Eye (tissue), 1 donor: Measurements from ENCODE around the gene TMEM132C.

Experiments used
- DNase-seq: peaks from one replicate; pipeline ENCODE4 v3.0.0-alpha.2; 2015

The TMEM132C gene

DNA sequence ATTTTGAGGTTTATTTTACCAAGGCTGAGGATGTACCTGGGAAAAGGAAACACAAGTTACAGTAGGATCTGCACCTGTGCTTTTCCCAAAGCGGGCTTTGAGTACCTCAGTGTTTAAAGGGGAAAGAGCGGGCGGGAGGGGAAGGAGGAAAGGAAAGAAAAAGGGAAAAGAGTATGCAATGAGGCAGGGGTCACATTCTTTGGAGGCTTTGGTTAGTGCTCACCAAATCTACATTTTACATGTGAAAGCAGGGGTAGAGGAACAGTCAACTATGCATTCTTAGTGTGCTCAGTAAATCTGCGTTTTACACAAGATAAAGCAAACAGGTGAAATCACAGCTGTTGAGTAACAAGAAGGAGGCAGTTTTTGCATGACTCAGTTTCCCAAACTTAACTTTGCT, 242.2 kb downstream of the TMEM132C start:
- DNase-seq, result no peak

DNA sequence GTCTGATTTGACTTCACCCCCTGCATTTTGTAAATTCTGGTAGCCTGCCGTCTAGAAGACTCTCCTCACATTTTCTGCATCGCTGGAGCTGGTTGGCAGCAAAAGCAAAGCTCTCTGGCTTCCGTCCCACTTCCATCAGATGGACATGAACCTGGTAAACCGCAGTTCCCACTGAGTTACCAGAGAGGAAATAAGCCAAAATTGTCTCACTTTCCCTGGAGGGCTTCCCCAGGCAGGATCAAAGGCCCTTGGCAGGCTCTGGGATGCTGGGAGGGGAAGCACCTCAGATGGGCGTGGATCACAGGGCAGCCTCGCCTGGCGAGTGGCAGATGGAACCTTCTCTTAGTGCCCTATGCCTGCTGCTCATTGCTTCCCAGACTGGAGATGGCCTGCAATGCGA, 243.5 kb downstream of the TMEM132C start:
- DNase-seq, result no peak

DNA sequence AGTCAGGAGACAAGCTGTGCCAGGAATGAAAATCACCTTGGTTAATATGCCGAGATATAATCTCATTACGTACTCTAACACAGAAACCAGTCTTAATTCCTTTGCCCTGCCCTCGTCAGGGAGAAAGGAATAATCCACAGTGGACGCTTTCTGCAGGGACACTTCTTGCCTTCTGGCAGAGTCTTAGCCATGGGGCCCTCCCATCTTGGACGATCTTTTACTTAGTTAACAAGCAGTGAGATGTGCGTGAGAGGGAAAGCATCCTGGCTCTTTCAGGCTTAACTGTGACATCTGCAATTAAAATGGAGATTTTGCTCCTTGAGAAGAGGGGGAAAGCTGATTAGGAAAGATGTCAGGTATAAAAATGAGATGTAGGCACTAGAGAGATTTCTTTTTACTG, 246.4 kb downstream of the TMEM132C start:
- no peak for DNase-seq

DNA sequence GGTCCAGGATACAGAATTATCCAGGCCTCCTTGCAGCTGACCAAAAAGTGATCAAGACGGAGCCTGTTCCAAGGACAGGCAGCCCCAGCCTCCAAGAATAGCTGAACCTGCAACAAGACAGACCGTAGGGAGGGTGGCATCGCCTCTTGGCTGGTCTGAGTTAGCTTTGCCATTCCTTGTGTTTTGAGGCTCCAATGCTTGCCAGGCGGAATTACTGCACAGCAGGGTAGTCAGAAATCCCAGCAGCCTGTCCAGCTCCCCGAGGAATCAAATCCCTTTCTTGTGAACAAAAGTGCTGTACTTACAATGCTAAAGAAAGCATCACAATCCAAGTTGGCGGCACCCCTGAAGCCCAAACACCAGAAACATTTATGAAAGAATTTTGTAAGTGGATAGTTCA, 246.9 kb downstream of the TMEM132C start:
- DNase-seq, result no peak

DNA sequence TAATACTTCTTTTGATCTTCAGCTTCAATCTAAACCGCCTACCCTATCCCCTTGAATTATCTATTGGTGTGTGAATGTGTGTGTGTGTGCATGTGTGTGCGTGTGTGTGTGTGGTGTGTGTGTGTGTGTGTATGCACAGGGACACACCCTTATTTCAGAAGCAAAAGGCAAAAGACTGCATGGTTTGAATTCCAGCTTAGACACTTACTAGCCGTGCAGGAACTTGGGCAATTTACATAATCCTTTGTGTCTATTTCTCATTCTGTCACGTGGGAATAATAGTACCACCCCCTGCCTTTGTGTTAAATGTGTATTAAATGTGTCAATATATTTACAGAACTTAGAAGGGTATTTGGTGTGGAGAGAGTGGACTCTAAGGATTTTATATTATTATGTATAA, 251.7 kb downstream of the TMEM132C start:
- DNase-seq, result no peak

DNA sequence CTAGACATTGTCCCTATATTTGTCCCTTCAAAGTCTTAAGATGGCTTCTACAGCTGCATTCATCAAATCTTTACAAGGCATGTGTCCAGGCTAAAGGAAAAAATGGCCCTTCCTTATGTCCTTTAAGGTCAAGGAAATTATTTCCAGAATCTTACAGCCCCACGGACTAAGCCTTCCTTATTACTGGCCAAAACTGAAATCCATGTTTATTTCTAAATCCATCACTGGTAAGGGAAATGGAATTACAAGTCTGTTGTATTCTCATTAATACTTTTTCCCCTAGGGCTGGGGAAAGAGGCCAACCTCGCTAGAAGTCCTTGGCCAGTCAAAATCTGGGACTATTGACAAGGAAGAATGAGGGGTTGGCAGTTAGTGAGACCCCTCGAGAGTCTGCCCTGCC, 252.5 kb downstream of the TMEM132C start:
- DNase-seq, result no peak

DNA sequence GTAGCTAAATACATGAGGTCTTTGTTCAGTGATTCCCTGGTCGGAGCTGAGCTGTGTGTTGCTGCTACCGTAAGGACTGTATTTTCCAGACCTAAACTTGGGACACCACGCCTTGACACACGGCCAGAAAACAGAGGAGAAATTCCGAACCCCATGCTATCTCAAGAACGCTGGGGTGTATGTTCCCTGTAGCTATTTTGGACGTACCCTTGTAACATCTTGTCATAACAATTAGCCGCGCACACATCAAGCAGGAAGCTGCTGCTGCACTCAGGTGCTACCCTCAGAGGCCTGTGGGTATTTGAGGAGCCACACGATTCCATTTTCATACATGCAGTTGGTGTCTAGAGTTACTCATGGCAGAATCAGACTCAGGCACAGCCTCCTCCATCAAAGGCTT, 255.0 kb downstream of the TMEM132C start:
- DNase-seq, result no peak

DNA sequence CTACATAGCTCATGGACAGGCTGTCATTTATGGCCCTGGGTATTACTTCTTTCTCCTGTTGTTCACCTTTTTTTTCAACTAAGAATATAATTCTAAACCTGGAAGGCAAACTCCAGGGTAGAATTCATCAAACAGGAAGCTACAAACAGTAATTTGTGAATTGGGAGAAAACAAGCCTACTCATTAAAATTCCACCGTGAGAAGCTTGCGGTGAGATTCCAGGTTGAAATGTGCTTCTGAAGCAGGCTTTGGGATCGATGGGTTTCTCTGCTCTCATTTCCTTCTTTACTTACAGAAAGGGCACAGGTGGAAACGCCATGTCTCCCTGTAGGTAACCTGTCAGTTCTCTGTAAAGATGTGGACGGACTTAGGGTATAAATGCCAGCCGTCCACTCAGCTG, 257.5 kb downstream of the TMEM132C start:
- DNase-seq, result no peak

DNA sequence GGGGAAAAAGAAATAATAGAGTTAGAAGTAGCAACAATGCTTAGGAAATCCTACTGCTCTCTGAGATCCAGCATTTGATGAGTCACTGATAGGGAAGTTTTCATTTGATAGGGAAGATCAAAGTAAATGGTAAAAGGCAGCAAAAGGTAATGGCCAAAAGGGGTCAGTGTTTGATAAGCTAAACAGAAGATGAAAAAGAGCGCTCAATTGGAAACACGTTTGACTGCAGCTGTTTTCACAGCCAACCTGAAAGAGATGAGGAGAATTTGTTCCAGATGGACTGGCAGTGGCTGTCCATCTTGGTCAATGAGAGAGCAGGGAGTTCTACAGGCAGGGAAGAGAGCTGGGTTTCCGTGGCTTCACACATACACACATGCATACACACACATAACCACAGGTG, 264.2 kb downstream of the TMEM132C start:
- DNase-seq, result peak; percentile 85

DNA sequence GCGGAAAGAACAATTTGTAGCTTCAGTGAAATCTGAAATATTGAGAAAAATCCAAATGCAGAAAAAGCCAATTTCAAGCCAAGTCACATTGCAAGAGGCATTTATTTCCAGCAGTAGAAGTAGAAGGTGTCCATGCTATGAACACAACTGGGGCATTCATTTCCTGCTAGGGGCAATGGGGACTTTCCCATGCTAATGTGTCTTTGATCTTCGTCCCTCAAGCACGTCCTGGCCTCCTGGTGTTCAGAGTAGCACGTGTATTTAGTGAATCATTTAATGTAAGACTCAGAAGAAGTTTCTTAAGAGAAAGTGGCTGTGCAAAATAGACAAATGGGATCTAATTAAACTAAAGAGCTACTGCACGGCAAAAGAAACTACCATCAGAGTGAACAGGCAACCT, 267.9 kb downstream of the TMEM132C start:
- no peak for DNase-seq

DNA sequence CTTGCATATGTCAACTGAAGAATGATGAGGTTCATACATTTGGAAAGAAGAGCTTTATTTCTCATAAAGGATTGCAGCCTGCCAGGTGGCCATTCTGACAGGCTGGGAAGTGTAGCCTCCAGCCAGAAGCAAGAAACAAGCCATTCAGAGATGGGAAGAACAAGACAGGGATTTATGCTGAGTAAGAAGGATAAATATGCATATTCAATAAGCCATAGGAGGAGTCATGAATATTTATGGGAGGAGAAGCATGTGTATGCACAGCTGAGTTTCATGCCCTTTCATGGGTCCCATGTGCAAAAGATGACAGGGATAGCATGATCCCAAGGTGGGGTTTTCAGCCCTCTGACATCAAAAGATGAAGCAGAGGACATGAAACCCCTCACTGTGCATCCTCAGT, 269.8 kb downstream of the TMEM132C start:
- no peak for DNase-seq

DNA sequence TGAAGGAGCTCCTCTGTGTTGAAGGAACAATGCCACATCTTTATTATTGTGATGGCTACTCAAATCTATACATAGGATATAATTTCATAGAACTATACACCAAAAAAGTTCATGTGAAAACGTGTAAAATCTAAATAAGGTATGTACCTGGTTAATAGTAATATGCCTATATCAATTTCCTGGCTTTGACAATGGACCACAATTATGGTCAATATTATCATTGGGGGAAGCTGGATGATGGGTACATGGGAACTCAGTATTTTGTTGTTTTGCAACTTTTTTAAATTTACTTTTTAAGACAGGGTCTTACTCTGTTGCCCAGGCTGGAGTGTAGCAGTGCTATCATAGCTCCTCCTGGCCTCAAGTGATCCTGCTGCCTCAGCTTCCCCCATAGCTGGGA, 270.7 kb downstream of the TMEM132C start:
- DNase-seq, result no peak

DNA sequence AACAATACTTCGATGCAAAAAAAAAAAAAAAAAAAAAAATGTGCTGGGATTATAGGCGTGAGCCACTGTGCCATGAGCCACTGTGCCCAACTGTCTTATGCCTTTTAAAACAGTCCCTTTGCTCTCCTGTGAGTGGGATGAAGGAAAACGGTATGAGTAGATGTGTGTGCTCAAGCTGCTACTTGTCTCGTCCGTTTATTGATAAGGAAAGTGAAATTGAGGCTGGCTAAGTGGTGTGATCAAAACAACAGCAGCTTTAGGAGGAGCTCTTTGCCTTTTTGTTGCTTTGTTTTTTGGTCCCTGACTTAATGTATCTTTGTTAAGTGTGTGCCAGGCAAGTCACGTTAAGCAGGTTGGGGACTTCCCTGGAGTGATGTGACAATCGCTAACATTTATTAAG, 275.9 kb downstream of the TMEM132C start:
- DNase-seq, result no peak

DNA sequence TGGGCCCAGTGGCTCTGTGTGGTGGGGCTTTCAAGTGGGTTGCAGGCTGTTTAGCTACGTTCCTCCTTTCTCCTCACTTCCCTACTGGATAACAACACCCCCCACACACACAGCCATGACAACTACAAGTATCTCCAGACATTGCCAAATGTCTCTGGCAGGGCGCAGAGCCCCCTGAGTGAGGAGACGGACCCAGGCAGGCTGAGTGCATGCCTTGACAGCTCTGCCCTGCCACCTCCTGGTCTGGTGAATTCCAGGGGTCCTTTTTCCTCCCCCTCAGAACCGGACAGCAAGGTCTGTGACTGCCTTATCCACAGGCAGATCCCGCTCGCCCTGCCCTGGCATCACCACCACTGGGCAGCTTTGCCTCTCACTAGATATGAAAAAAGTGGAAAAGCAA, 276.5 kb downstream of the TMEM132C start:
- DNase-seq, result no peak

DNA sequence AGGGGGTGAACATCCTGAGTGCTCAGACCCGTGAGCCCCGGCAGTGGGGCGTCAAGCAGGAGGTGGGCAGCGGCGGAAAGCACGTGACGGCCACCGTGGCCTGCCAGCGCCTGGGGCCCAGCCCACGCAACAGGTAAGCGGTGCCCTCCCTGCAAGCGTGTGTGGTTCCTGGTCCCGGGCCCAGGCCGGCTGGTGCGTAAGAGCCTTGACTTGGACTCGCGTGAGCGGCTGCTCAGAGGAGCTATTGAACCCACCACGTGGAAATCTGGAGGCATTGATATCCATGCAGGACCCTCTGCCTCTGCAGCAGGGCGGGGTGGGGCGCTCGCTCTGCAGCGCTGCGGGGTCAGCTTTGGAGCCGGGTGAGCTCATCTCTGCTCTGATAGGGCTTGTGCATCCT, 277.0 kb downstream of the TMEM132C start:
- no peak for DNase-seq

DNA sequence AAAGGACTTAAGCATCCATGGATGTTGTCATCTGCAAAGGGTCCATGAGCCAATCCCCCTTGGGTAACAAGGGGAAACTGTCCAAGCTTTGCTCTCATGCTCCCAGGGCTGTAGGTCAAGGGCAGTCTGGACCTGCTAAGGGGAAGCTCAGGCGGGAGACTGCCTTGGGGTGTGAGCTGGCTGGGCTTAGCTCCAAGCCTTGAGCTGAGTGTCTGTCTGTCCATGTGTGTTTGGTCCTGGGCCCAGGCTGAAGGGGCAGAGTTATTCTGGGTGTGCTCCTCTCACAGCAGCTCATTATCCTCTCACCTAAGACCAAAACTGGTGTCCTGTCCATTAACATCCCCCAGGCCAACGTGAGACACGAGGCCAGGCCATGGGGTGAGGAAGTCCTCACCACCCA, 282.0 kb downstream of the TMEM132C start:
- DNase-seq, result no peak

DNA sequence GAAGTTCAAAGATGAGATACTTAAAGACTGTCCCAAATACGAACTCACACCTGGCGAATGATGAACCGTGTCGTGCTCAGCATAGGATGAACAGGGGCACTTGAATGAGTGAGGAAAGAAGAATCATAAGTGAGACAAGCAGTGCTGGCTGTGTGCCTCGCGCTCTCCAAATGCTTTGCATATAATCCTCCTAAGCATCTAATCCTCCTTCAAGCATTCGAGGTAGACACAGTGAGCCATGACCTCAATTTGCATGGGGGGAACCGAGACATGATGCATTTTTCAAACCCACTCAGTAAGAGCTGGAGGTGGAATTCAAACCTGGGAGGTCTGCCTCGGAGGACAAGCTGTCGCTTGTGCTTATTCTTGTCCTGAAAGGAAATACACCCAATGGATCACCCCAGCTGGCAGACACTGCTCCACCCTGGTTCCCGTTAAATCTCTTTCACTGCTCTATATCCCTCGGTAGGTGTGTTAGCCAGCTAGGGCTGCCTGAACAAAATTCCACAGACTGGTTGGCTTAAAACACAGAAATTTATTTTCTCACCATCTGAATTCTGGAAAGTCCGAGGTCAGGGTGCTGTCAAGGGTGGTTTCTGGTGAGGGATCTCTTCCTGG, 282.7 kb downstream of the TMEM132C start:
- DNase-seq, result peak; percentile 45

DNA sequence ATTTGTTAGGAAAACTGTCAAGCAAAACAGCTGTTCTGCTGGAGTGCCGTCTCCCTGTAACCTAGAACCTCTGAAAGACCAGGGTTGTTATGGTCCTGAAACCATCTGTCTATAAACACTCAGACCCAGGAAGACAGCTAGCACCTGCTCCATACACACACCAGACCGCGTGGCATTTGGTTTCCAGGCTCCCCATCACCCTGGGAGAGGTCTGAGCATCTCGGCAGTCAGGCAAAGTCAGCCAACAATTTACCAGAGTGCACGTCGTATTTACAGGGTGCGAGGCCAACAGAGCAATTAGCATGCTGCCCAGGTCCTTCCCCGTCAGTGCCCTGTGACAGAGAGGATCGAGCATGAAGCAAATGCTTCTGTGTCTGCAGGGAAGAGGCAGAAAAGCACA, 284.3 kb downstream of the TMEM132C start:
- DNase-seq, result peak; percentile 70

DNA sequence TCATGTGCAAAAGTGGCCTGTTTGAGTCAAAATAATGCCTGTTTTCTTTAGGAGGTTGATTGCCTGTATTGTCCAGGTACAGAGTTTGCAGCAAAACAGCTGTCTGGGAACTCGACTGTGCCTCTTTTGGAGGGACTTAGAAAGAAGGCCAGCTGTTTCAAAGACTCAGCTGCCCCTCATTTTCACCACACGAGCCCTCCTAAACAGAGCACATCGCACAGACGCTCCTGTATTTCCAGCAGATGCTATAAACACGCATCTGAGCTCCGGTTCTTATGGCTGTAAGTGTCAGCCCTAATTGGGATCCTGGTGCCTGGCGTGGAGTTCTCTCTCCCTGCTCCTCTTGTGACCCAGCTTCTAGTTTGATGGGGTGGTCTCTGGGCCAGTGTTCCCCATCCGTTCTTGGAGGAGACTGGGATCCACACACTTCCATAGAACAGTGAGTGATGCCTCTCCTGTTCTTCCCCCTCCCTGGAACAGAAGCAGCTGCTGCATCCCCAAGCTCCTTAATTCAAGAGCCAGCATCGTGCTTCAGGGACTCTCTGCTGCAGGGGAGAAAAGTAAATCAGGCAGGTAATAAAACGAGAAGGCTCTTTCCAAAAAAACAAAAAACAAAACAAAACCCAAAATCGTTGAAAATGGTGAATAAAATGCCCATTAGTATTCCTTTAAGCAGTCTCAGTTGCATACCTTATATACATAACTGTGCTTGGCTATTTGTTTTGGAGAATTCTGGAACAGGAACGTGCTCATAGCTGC, 287.8 kb downstream of the TMEM132C start:
- peak; percentile 24 for DNase-seq

DNA sequence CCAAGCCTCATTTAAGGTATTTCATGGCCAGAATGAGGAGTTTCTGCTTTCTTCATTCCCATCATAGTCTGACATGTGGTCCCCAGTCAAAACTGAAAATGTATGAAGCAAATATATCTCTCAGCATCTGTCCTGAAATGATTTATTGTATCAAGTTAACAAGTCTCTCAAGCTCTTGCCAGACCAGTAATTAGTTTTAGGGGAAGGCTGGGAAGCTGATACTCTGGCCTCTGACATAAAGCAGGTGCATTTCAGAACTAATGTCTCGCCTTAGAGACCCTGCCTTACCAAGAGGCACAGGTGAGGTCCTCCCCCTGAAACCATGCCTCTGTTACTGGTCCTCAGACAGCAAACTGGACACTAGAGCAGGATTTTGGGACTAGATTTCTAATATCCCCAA, 290.3 kb downstream of the TMEM132C start:
- DNase-seq, result no peak

DNA sequence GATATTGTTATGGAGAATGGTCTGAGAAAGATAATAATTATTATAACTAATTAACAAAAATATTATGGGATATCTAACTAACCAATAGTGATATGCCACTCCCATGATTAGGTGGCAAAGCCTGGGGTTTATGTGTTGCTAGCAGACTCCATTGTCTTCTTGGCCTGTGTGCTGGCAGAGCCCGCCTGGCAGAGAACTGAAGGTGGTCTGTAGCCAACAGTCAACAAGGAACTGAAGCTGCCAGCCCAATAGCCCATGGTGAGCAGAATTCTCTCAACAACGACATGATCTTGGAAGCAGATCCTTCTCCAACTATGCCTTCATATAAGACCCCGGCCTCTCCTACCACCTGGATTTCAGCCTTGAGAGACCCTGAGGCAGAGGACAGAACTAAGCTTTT, 298.0 kb downstream of the TMEM132C start:
- no peak for DNase-seq

DNA sequence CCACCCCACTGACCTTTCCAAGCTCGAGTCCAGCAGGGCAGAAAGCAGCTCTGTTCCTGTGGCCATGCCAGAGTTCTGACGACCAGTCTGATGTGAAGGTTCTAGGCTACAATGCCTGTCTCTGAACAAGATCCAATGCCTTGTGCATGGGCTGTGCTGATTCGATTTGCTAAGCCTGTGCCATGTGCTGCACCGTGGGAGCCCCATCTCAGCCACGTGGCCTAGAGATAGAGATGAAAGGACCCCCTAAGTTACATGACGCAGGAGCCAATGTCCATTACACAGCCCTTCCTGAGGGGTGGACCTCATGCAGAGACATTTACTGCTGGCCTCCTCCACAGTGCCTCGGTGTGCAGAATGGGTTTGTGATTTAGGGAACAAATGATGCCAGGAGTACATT, 300.8 kb downstream of the TMEM132C start:
- DNase-seq, result no peak

DNA sequence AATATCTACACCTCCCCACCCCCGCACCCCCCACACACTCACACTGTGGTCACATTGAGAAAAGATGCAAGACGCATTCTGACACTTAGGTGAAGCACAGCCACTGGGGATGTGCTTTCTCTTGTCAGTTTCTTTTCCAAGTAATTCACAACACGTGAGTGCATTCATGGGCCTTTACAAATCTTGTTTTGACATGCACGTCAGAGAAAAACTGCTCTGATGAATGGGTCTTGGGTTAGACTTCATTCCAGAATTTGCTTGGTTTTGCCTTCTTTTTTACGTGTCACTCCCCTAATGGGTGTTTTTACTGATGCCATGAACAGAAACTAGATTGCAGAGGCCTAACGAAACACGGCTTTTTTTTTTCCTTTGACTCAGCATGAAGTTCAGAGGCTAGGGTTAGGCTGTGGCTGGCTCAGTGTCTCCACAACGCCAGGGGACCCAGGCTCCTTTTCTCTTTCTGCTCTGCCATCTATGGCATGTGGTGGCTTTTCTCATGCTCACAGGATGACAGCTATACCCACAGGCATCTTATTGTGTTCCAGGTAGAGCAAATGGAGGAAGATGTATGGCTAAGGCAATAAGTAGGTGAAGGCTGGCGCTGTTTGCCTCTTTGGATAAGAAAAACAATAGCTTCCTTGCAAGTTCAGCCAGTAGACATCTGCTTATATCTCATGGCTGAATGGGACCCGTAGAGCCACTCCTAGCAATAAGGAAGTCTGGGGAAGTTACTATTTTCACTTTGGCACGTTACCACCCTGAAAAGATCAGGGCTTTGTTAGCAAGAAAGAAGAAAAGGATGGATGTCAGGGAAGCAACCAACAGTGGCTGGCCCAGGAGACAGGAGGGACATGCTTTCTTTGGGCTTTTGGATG, 303.5 kb downstream of the TMEM132C start:
- peak; percentile 59 for DNase-seq
